ENCODE data around the gene FFAR1. TPM values are rescaled to one million over a fixed set of nuclear protein-coding genes. Genes with fewer than 3 reads are reported as not detected.

FFAR1 gene
- total RNA-seq, 4 donors from 2014 or later = 0.32 TPM; not detected in 3

DNA sequence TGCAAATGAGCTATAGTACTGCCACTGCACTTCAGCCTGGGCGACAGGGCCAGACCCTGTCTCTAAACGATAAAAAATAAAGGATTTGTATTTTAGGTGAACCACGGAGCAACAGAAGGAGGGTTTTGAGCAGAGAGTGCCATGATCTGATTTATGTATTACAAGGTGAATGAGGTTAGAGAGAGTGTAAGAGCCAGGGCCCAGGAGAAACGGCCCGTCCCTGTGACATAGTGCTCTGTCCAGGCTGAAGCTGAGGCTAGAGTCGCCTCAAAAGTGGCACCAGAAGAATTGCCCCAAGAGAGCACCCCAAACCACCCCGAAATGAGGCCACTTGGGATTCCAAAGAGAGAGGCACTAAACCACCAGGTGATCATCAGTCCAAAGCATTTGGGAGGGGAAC is 38.8 kb upstream of the FFAR1 start:
- no peaks in the 10 kb centered on the region for H3K27me3 ChIP-seq
- no peaks in the 10 kb centered on the region for H3K9me3 ChIP-seq
- no peaks in the 10 kb centered on the region for H3K36me3 ChIP-seq
- no peak for TF ChIP-seq POLR2A (IDR thresholded peaks at IDR 0.05)
- TF ChIP-seq EP300 (IDR thresholded peaks at IDR 0.05; ENCODE audit: low read depth) = no peak
- TF ChIP-seq, protein P1, sequence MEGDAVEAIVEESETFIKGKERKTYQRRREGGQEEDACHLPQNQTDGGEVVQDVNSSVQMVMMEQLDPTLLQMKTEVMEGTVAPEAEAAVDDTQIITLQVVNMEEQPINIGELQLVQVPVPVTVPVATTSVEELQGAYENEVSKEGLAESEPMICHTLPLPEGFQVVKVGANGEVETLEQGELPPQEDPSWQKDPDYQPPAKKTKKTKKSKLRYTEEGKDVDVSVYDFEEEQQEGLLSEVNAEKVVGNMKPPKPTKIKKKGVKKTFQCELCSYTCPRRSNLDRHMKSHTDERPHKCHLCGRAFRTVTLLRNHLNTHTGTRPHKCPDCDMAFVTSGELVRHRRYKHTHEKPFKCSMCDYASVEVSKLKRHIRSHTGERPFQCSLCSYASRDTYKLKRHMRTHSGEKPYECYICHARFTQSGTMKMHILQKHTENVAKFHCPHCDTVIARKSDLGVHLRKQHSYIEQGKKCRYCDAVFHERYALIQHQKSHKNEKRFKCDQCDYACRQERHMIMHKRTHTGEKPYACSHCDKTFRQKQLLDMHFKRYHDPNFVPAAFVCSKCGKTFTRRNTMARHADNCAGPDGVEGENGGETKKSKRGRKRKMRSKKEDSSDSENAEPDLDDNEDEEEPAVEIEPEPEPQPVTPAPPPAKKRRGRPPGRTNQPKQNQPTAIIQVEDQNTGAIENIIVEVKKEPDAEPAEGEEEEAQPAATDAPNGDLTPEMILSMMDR (IDR thresholded peaks at IDR 0.05) = no peak
- TF ChIP-seq POLR2AphosphoS5 (IDR thresholded peaks at IDR 0.05) = no peak
- H3K4me1 ChIP-seq = no peaks in the 10 kb centered on the region
- no peak overlapping the region for H3K27ac ChIP-seq
- WGBS, 2 donors (ENCODE audit: low coverage in 1 of 2) = 82 to 84% methylated on average over 6 to 7 of the region's 7 CpGs
- DNase-seq = no peak
- H3K4me3 ChIP-seq = no peak overlapping the region
- in situ Hi-C loops (cut with MboI; ENCODE audit: low pct_ligation_motif_present in 1 of 4, low pct_unique_long_range_greater_than_20kb in 1 of 4, low sequenced_read_pairs in 3 of 4) = no loop called here
- intact Hi-C loops (cut with DNase I; ENCODE audit: low total_unique reads) = no loop called here

DNA sequence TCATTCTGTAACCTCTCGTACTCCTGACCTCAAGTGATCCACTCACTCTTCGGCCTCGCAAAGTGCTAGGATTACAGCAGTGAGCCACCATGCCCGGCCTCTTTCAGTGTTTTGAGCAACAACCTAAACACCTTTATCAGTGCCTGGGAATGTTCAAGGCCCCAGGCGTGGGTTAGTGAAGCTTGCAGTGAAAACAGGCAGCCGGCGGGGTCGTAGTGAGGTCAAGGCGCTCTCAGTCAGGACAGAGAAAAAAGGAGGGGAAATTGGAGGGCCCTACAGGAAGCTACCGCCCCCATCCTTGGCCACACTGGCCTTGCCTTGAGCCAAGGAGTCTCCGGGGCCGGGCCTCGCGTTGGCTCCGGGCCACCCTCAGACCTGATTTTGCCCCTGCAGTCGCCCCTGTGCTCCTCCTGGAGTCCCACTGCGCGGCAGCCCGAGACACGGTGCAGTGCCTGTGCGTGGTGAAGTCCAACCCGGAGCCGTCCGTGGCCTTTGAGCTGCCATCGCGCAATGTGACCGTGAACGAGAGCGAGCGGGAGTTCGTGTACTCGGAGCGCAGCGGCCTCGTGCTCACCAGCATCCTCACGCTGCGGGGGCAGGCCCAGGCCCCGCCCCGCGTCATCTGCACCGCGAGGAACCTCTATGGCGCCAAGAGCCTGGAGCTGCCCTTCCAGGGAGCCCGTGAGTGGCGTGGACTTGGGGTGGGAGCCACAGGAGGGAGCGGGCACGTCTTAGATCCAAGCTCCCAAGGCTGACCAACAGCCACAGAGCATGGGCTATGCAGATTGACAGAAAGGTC is 38.0 kb upstream of the FFAR1 start:
- intact Hi-C loops (cut with DNase I; ENCODE audit: low total_unique reads) = no loop called here
- Histone ChIP-seq H3K9me3 (no peaks in the 10 kb centered on the region), H3K4me3 (no peak overlapping the region), H3K27me3 (no peaks in the 10 kb centered on the region), H3K4me1 (no peaks in the 10 kb centered on the region), H3K27ac (no peak overlapping the region), H3K36me3 (no peaks in the 10 kb centered on the region)
- 43 to 84% methylated on average over 2 to 45 of the region's 47 CpGs for WGBS, 2 donors (ENCODE audit: low coverage in 1 of 2)
- DNase-seq = no peak
- TF ChIP-seq, protein P1 (IDR thresholded peaks at IDR 0.05) = no peak
- no peak for TF ChIP-seq POLR2A (IDR thresholded peaks at IDR 0.05)
- no peak for TF ChIP-seq POLR2AphosphoS5 (IDR thresholded peaks at IDR 0.05)
- TF ChIP-seq EP300 (IDR thresholded peaks at IDR 0.05; ENCODE audit: low read depth) = no peak
- in situ Hi-C loops (cut with MboI; ENCODE audit: low pct_ligation_motif_present in 1 of 4, low pct_unique_long_range_greater_than_20kb in 1 of 4, low sequenced_read_pairs in 3 of 4) = no loop called here

DNA sequence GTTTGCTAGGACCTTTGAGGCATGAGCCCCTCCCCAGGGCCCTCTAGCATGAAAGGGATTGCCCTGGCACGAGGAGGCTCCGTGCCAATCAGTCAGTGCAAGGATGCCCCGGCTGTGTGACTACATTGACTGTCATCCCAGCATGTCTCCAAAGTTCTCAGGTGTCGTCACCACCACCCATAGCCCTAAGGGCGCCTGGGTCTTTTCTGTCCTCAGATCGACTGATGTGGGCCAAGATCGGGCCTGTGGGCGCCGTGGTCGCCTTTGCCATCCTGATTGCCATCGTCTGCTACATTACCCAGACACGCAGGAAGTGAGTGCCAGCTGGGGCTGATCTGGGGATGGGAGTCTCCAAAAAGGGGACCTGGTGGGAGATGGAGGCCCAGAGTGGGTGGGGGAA is 37.4 kb upstream of the FFAR1 start:
- H3K27ac ChIP-seq = no peak overlapping the region

DNA sequence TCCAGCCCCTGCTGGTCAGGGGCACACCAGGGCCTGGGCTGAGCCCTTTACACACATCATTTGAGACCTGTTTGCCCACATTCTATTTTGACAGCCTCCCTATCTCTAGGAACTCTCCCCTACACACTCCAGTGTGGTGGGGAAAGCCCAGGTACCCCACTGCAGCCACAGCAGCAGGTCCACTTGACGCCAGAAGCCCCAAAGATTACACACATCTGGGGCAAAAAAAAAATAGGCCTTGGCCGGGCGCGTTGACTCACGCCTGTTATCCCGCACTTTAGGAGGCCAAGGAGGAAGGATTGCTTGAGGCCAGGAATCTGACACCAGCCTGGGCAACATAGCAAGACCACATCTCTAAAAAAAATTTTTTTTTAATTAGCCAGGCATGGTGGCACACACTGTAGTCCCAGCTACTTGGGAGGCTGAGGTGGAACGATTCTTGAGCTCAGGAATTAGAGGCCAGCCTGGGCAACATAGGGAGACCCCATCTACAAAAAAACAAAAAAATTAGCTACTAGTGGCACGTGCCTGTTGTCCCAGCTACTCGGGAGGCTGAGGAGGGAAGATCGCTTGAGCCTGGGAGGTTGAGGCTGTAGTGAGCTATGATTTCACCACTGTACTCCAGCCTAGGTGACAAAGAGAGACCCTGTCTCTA is 36.8 kb upstream of the FFAR1 start:
- WGBS, 2 donors (ENCODE audit: low coverage in 1 of 2) = 70 to 83% methylated on average over 3 to 10 of the region's 10 CpGs
- Histone ChIP-seq H3K4me3 (no peak overlapping the region), H3K4me1 (no peaks in the 10 kb centered on the region), H3K27ac (no peak overlapping the region), H3K9me3 (no peaks in the 10 kb centered on the region), H3K27me3 (no peaks in the 10 kb centered on the region), H3K36me3 (no peaks in the 10 kb centered on the region)
- TF ChIP-seq POLR2AphosphoS5 (IDR thresholded peaks at IDR 0.05) = no peak
- no peak for TF ChIP-seq EP300 (IDR thresholded peaks at IDR 0.05; ENCODE audit: low read depth)
- TF ChIP-seq, protein P1 (IDR thresholded peaks at IDR 0.05) = no peak
- TF ChIP-seq POLR2A (IDR thresholded peaks at IDR 0.05) = no peak
- no peak for DNase-seq
- intact Hi-C loops (cut with DNase I; ENCODE audit: low total_unique reads) (no loop called here), in situ Hi-C loops (cut with MboI; ENCODE audit: low pct_ligation_motif_present in 1 of 4, low pct_unique_long_range_greater_than_20kb in 1 of 4, low sequenced_read_pairs in 3 of 4) (no loop called here)

More for the DNA sequence above, 37.4 kb upstream of the FFAR1 start:
- WGBS, 2 donors (ENCODE audit: low coverage in 1 of 2) = 85% methylated on average over 12 of the region's 12 CpGs; no CpG with 5 or more reads in 1 of the 2 donors
- Histone ChIP-seq H3K36me3 (no peaks in the 10 kb centered on the region), H3K4me3 (no peak overlapping the region), H3K4me1 (no peaks in the 10 kb centered on the region), H3K9me3 (no peaks in the 10 kb centered on the region), H3K27me3 (no peaks in the 10 kb centered on the region)
- intact Hi-C loops (cut with DNase I; ENCODE audit: low total_unique reads) (no loop called here), in situ Hi-C loops (cut with MboI; ENCODE audit: low pct_ligation_motif_present in 1 of 4, low pct_unique_long_range_greater_than_20kb in 1 of 4, low sequenced_read_pairs in 3 of 4) (no loop called here)
- DNase-seq = no peak
- TF ChIP-seq, protein P1 (IDR thresholded peaks at IDR 0.05) = no peak
- no peak for TF ChIP-seq POLR2A (IDR thresholded peaks at IDR 0.05)

All from transverse colon (tissue), 4 donors.